ENCODE results near the gene COL4A2. TPM values are rescaled to one million over a fixed set of nuclear protein-coding genes. Genes with fewer than 3 reads are reported as not detected.

The COL4A2 gene
- total and polyA plus RNA-seq, 9 donors: 59.5 to 171 (median 136) TPM

DNA sequence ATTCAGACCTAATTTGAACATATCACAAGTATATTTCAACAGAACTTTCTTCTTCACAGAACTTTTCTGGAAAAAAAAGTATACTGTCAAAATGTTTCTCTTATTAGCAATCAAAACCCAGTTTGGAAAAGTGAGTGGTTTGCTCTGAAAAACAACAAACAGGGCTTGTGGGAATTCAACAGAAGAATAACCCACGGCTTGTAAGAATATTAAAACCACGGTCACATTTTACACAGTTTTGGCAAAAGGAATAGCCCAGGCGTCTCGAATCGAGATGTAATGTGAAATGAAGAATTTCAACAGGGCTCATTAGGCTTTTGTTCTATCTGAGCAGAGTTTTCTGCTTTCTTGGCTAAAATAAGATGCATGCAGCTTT, 70.7 kb downstream of the COL4A2 start:
- no peaks in the 10 kb centered on the region for H3K36me3 ChIP-seq
- intact Hi-C loops (cut with DNase I): loop anchor here in 1 of 4 donors (5.0 kb wide), 1 partner anchor 36 kb away; no protein-coding TSS in a partner anchor
- no peak overlapping the region for H3K4me3 ChIP-seq
- WGBS, 3 donors: 0 to 12% (median 6%) methylated on average over 5 of the region's 5 CpGs
- DNase-seq: no peak
- H3K27ac ChIP-seq: peak overlapping the region; percentile 14 to 74
- H3K27me3 ChIP-seq: no peaks in the 10 kb centered on the region
- peaks cover 31% of the 10 kb centered on the region for H3K4me1 ChIP-seq (ENCODE audit: insufficient read depth)
- TF ChIP-seq, protein P1, sequence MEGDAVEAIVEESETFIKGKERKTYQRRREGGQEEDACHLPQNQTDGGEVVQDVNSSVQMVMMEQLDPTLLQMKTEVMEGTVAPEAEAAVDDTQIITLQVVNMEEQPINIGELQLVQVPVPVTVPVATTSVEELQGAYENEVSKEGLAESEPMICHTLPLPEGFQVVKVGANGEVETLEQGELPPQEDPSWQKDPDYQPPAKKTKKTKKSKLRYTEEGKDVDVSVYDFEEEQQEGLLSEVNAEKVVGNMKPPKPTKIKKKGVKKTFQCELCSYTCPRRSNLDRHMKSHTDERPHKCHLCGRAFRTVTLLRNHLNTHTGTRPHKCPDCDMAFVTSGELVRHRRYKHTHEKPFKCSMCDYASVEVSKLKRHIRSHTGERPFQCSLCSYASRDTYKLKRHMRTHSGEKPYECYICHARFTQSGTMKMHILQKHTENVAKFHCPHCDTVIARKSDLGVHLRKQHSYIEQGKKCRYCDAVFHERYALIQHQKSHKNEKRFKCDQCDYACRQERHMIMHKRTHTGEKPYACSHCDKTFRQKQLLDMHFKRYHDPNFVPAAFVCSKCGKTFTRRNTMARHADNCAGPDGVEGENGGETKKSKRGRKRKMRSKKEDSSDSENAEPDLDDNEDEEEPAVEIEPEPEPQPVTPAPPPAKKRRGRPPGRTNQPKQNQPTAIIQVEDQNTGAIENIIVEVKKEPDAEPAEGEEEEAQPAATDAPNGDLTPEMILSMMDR (IDR thresholded peaks at IDR 0.05): no peak
- TF ChIP-seq EP300 (IDR thresholded peaks at IDR 0.05) (no peak), POLR2A (IDR thresholded peaks at IDR 0.05) (no peak)
- H3K9me3 ChIP-seq: no peaks in the 10 kb centered on the region

DNA sequence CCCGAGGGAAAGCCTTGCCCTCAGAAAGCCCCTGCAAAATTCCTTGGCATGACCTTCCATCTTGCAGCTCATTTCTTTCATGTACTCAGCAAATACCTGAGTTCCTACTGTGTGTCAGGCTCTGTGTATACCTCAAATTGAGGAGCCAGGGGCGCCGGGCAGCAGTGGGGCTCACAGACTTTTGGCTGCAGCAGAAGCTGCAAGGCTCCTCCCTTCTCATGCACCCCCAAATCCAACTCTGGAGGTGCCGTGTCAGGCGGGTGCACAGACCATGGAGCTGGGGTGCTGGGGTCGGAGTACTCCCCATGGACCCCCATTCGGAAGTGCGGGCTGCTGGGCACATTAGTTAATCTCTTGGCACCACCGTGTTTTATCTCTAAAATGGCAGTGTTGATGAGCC, 72.3 kb downstream of the COL4A2 start:
- WGBS, 3 donors: 93 to 95% (median 95%) methylated on average over 9 of the region's 9 CpGs
- no peaks in the 10 kb centered on the region for H3K9me3 ChIP-seq
- no peak for DNase-seq
- H3K27me3 ChIP-seq: no peaks in the 10 kb centered on the region
- intact Hi-C loops (cut with DNase I): loop anchor here in 1 of 4 donors (5.0 kb wide), 1 partner anchor 37 kb away; no protein-coding TSS in a partner anchor
- H3K27ac ChIP-seq: no peak overlapping the region
- no peak overlapping the region for H3K4me3 ChIP-seq
- H3K36me3 ChIP-seq: no peaks in the 10 kb centered on the region
- peaks cover 31% of the 10 kb centered on the region for H3K4me1 ChIP-seq (ENCODE audit: insufficient read depth)
- TF ChIP-seq POLR2A (IDR thresholded peaks at IDR 0.05): no peak
- TF ChIP-seq EP300 (IDR thresholded peaks at IDR 0.05): no peak
- TF ChIP-seq, protein P1 (IDR thresholded peaks at IDR 0.05): no peak

DNA sequence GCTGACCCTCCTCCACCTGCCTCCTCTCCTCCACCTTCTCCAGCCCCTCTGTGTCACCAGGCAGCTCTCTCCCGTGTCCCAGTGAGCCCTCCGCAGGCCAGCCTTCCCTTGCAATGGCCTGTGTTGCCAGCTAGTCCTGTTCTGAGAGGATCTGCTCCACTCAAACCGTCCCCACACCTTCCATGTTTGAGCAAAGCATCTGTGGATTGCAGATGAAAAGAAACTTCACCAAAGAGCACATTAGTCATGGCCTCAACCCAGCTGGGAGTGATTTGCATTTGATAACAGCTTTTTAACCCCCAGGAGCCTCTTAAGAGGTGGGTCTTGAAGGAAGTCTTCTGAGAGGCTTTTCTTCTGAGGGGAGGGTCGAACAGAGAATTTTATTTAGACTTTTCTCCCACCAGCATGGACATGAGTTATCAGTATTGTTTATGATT, 72.8 kb downstream of the COL4A2 start:
- 69 to 80% (median 76%) methylated on average over 4 of the region's 4 CpGs for WGBS, 3 donors
- Histone ChIP-seq H3K4me3 (no peak overlapping the region), H3K27me3 (no peaks in the 10 kb centered on the region), H3K27ac (no peak overlapping the region), H3K9me3 (no peaks in the 10 kb centered on the region), H3K4me1 (ENCODE audit: insufficient read depth) (peaks cover 29% of the 10 kb centered on the region), H3K36me3 (no peaks in the 10 kb centered on the region)
- DNase-seq: no peak
- TF ChIP-seq, protein P1 (IDR thresholded peaks at IDR 0.05): no peak
- no peak for TF ChIP-seq POLR2A (IDR thresholded peaks at IDR 0.05)
- TF ChIP-seq EP300 (IDR thresholded peaks at IDR 0.05): no peak
- intact Hi-C loops (cut with DNase I): loop anchor here in 1 of 4 donors (5.0 kb wide), 1 partner anchor 38 kb away; no protein-coding TSS in a partner anchor

DNA sequence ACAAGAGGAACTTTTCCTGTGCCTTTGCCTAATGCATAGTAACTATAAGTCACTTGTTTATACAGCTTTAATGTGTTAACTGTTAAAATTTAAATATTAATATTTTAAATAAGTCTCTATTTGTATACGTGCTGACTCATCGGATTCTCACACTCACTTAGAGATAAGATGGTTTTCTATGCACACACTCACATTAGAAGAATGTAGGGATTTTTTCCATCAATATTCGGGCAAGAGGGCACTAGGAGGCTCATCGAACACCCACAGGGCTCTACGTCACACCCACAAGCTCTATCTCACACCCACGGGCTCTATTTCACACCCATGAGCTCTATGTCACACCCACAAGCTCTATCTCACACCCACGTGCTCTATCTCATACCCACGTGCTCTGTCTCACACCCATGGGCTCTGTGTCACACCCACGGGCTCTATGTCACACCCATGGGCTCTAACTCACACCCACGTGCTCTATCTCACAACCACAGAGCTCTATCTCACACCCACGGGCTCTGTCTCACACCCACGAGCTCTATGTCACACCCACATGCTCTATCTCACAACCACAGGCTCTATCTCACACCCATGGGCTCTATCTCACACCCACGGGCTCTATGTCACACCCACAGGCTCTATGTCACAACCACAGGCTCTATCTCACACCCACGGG, 73.4 kb downstream of the COL4A2 start:
- Histone ChIP-seq H3K9me3 (no peaks in the 10 kb centered on the region), H3K4me1 (ENCODE audit: insufficient read depth) (peaks cover 29% of the 10 kb centered on the region), H3K27me3 (no peaks in the 10 kb centered on the region), H3K4me3 (no peak overlapping the region), H3K36me3 (no peaks in the 10 kb centered on the region), H3K27ac (no peak overlapping the region)
- no peak for DNase-seq
- TF ChIP-seq, protein P1 (IDR thresholded peaks at IDR 0.05): no peak
- no peak for TF ChIP-seq EP300 (IDR thresholded peaks at IDR 0.05)
- TF ChIP-seq POLR2A (IDR thresholded peaks at IDR 0.05): no peak
- intact Hi-C loops (cut with DNase I): no loop called here
- 49 to 64% (median 50%) methylated on average over 14 of the region's 14 CpGs for WGBS, 3 donors

Data from ovary (tissue), 9 donors.